GM18507 (cell line): ENCODE measurements around the gene NLK.

Experiments used
- DNase-seq: peaks from one replicate; pipeline ENCODE4 v3.0.0; 2011; ENCODE audit warnings: low read depth; ENCODE audit not compliant: insufficient read length; ENCODE audit errors: extremely low spot score
- FAIRE-seq: peaks from 2 replicates; lab custom pipeline; 2011; peaks lifted over from hg19 to GRCh38; lab: Jason Lieb, UNC

NLK gene

DNA sequence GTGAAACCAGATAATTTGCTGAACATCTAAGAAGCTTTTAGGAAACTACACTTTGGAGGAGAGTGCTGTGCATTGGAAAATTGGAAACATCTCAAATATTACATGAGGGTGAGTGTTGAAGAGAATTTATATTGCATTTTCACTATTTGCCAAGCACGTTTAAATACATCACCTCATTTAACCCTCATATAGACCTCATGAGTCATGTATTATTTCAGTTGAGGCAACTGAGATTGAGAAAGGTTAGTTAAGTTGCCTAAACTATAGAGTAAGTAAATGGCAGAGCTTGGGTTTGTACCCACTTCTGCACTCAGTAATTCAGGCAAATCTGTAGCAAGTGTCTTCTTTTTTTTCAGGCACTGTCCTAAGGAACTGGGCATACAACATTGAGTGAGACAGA lies 3.7 kb upstream of the NLK start:
- FAIRE-seq (no peak), DNase-seq (no peak)

DNA sequence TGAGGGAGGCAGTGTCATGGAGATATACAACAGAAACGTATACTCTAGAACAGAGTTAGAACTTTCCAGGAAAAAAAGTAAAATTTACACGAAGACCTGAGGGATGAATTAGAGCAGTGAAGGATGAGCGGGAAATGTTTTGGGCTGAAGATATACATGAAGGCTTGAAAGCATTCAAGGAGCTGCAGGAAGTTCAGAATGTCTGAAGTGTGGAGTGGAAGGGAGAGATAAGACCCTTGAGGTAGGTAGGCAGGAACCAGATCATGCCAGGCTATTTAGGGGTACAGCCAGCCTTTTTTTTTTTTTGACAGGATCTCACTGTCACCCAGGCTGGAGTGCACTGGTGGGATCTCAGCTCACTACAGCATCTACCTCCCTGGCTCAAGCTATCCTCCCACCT lies 3.2 kb upstream of the NLK start:
- DNase-seq (no peak), FAIRE-seq (no peak)

DNA sequence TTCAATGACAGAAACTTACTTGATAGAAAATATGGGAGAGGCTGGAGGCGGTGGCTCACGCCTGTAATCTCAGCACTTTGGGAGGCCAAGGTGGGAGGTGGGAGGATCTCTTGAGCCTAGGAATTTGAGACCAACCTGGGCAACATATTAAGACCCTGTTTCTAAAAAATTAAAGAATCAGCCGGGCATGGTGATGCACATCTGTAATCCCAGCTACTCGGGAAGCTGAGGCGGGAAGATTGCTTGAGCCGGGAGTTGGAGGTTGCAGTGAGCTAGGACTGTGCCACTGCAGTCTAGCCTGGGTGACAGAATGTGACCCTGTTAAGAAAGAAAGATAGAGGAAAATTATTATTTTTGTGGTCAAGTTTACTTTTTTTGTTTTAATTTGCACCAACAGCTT lies 2.1 kb upstream of the NLK start:
- FAIRE-seq: no peak
- no peak for DNase-seq

DNA sequence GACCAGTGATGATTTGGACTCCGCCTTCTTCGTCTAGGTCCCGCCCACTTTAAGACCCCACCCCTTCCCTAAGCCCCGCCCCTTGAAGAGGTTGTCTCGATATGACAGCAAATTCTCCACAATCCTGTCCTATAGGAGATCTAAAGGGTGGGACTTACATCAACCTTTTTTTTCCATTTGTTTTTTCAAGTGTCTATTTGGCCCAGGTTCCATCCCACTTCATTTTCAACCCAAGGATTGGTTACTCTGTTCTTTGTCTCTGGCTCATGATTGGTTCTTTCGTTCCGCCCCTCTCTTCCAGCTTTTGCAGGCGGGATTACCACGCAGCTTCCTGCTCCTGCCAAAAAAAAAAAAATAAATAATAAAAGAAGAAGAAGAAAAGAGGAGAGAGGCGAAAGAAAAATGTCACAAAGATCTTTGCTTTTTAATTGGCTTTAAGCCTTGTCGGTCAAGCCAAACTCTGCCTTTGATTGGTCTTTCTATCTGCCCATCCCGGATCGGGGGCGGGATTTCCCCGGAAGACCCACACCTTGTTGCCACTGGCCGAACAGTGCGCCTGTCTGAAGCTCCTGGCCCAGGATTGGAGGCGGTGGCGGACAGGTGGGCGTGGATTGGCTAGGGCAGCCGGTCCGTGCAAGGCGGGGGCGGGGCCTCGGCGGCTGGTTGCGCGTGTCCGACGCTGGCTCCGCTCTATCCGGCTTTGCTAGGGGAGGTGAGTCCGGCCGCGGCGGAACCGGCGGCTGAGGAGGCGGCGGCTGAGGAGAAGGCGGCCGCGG lies 1.2 kb upstream of the NLK start:
- DNase-seq (peak; percentile 91), FAIRE-seq (peak; percentile 94)

DNA sequence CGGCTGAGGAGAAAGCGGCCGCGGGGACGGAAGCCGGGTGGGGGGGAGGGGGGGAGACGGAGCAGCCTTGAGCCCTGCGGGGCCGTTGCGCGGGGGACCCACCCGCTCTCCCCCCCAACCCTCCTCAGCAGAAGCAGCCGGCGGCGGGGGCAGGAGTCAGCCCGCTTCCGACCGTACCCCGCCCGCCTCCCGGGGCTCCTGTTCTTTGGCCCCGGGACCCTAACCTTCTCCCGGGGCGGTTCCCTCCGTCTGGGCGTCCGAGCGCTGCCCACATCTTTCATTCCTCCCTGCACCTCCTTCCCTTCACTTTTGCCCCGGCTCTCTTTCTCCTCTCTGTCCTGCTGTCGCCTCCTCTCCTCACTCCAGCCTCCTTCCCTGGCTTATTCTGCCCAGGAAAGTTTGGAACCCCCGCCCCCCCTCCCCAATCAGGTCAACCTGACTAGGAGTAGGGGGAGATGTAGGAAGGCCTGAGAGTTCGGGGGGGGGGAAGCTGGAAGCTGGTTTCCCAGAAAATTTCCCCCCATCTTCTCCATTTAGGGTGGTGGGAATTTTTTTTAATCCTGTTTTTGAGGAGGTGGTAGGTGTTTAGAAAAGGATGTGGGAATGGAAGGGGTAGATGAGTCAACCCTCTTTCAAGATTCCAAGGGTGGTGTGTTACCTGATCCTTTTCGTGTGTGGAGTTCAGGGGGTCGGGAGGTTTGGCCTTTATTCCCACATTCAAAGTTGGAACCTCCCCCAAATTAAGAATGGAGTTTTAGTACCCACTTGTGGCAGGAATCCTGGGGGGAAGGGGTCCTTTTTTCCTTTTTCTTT lies 427 bp upstream of the NLK start:
- no peak for DNase-seq

DNA sequence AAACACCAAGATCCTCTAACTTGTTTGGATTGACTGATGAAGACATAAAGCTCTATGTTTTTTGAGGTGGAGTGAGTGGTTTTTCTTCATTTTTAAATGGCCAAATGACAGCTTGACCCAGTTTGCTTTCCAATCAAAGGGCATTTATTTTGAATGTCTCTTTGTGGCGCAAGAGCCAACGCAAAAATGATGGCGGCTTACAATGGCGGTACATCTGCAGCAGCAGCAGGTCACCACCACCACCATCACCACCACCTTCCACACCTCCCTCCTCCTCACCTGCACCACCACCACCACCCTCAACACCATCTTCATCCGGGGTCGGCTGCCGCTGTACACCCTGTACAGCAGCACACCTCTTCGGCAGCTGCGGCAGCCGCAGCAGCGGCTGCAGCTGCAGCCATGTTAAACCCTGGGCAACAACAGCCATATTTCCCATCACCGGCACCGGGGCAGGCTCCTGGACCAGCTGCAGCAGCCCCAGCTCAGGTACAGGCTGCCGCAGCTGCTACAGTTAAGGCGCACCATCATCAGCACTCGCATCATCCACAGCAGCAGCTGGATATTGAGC lies 329 bp downstream of the NLK start:
- FAIRE-seq (no peak), DNase-seq (no peak)

More for the DNA sequence above, 427 bp upstream of the NLK start:
- no peak for FAIRE-seq

DNA sequence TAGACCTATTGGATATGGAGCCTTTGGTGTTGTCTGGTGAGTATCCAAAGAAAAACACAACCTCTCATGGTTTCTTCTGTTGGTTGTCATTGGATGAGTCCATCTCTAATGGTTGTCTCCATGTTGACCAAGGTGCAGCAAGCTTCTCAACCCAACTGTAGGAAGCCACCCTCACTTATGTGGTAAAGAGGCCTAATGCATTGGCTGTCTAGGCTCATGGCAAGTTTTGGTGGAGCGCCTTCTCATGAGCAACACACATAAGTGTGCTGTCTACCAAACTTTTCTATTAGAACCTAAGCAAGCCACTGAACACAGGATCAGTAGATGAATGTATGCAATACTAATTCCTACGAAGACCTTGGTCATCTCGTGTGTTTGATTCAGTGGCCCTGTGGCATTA lies 819 bp downstream of the NLK start:
- FAIRE-seq (no peak), DNase-seq (no peak)

DNA sequence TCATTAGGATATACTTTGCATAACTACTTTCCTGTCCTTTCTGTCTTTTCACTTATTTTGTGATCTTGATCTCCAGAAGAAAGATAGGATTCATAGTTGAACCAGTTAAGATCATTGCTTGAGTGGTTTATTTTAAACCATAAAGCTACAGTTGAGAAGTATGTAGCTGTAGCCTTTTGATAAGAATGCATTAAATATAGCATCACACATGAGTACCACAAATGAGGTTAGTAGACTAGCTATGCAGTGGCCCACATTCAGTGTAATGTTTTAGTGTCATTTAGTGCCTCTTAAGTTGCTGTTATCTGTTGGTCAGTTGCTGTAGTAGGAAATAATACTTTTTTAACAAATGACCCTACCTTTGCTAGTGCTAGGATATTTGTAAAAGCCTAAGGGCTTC lies 1.3 kb downstream of the NLK start:
- no peak for FAIRE-seq
- no peak for DNase-seq

DNA sequence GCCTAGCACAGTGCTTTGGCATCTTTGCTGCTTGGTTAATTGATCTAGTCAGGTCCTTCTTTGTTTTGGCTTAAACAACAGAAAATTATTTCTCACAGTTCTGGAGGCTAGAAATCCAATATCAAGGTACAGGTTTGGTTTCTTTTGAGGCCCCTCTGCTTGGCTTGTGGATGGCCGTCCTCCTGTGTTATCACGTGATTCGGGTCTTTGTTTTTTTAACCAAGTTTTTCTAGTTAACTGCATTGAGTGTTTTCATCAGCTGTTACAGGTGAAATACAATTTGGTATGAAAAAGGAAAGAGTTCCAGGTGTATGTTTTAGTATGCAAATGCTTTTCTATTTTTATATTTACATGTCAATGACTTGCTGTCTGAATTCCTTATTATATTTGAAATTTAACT lies 2.8 kb downstream of the NLK start:
- no peak for FAIRE-seq
- DNase-seq: no peak

DNA sequence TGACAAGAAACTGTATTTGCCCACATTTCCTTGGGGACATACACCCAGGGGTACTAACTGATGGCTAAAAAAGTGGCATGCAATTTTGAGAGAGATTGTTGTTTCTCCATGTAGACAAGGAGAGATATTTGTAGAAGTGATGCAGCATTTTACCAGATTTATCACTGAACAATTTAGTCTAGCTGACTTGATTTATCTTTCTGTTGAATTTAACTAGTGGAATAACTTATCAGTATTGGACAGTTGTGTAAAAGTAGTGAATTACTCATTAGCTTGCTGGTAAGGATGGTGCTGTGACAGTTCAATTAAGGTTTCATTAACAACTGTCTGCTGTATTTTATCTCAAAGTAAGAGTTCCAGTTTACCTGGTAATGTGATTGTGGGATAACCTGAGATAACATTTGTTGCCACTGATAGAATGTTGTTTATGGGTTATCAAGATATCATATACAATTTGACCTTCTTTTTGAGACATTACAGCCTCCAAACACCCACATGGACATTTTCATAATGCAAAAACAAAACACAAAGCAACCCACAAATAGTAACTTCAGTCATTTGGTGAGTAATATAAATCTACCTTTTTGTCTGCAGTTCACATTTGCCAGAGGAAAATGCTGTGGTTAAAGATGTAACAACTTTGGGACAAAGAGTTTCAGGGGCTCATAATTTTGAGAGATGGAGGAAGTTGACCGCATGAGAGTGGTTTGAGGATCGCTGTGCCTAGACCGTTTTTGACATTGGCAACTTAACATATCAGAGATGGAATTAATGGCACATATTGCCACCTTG lies 3.8 kb downstream of the NLK start:
- DNase-seq (no peak), FAIRE-seq (no peak)

DNA sequence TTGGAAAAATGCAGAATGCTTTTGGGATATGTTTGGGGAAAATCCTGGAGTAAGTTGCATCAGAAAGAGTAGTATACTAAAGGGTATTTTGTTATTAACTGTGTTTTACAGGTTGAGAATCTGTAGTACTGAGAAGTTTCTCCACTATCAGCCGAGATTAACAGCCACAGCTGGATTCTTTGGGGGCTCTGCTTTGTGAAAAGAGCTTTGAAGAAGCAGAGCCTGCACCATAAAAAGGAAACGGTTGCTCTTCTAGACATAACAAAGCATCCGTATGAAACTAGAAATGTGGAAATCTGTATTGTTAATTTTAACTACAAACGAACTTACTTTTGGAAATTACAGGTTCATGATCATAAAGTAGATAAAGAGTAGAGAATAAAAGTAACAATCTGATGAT lies 5.3 kb downstream of the NLK start:
- no peak for DNase-seq
- FAIRE-seq: no peak

DNA sequence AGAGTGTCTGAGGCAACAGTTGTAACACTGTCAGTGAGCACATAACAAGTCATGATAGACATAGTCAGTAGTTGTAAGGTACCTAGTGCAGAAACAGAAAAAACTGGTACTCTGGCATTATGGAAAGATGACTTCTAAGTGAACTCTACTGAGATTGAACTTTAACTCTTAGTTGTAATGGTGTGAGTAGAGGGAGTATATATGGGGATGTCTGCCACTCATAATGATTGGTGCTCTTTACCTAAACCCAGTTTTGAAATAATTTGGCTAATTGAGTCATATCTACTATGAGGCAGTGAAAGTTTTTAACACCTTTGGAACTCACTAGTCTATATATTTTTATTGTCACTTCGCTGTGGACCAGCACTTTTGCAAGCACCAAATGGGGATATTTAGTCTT lies 6.6 kb downstream of the NLK start:
- no peak for FAIRE-seq
- no peak for DNase-seq

DNA sequence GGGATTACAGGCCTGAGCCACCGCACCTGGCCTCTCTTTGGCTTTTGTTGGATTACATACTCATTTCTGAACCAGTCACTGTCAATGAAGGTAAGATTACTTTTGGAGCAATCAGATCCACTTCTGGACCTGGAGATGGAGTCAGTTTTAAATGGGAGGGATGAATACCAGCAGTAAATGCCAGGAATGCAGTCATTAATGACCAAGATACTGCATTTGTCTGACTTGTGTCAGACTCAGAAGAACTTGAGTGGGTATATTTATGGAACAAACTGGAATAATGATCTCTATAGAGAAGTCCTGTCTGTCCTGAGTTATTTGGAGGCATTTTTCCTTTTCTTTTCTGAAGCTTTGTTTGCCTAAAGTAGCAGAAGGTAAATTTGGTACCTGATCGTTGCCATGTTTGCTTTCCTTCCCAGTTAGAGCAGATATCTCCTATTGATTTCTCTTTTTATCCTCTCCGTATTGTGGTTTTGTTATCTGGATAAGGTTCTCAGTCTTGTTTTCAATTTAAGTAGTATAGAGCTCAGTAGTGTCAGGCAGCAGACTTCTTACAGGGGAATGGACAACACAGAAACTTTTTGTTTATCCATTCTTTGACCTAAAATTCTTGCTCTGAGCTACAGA lies 10.7 kb downstream of the NLK start:
- FAIRE-seq (no peak), DNase-seq (no peak)

DNA sequence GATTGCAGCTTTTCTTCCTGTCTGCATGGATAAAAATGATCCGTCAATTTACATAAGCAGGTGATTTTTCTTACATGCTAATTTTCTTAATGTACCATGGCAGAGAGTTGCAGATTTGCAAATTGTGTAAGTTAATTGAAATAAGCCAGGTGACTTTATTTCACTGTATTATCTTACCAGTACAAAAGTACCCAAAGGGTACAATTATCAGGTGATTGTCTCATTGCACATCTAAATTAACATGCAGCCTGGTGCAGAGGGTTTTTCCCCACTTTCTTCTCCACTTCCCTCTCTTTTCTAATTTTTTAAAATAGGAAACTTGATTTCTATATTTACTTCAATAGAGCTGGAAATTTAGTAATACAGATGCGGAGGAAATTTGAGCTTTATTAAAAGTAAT lies 11.2 kb downstream of the NLK start:
- DNase-seq: no peak
- FAIRE-seq: no peak

DNA sequence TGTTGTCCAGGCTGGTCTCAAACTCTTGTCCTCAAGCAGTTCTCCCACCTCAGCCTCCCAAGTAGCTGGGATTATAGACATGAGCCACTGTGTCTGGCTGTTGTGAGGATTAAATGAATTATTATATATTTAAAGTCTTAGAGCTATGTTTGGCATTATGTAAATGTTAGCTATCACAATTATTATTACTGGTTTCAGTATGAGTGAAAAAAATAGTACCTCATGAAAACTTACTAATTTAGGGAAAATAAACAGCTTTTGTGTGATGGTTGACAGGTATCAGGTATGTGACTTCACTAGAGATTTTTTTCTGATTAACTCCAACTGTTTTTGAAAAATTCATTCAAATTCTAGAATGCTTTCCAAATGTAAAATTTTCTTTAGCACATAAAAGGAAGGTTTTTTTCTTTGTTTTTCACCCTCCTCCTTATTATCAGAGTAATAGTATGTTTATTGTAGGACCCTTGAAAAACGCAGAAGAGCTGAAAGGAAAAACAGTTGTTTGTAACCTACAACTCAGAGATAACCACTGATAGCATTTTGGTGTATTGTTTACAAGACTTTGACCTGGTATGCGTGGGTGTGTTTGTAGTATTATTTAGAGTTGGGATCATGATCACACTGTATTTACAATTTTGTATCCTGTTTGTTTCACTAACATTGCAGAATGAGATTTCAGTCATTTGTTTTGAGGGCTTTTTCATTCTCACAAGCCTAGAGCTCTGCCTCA lies 13.2 kb downstream of the NLK start:
- FAIRE-seq: no peak
- DNase-seq: no peak

DNA sequence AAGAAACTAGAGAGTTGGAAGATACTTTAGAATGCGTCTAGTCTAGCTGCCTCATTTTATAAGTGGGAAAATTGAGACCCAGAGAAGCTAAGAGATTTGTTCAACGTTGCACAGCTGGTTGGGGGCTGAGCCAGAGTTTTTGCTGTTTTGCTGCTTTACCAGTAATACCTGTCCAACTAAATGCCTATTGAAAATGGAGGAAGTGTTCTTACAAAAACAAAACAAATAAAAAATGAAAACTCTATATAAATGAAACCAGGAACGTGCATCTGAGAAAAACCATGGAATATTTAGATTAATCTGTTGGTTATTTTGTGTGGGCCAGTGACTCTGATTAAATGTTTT lies 13.8 kb downstream of the NLK start:
- DNase-seq: no peak
- FAIRE-seq: no peak

DNA sequence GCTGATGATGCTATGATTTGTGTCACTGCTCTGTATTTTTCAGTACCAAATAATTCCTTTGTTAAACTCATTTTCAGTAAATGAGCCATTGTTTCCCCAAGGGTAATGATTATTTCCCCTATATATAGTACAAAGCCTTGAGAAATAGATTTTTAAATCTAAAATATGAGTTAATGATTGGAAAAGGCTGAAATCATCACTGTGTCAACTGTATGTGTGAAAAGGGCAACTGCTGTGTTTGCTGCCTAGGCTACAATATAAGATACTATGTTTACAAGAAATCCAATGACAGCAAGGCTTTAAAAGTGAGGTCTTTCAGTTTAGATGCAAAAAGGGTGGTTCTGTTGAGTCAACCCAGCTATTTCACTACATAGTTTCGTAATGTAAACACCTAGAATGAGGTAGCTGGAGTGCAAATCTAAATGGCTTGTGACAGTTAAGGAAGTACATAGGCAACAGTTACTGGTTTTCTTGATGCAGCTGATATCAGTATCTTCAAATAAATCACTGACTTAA lies 15.3 kb downstream of the NLK start:
- peak; percentile 84 for FAIRE-seq

DNA sequence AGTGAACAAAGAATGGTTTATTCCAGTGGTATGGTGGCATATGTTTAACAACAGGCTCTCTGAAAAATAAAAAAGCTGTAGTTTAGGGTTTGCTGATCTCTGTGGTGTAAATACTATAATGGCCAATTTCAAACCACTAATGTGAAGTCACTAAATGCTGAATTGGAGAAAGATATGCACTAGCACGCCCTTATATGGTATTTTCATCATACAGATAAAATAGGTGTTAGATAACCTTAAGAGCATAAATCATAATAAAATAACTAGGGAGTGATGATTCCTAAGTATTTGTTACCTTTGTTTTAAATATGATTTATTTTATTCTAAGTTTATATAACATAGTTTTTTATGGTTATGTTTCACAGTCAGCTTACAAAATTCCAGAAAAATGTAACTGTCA lies 17.2 kb downstream of the NLK start:
- FAIRE-seq (no peak), DNase-seq (no peak)

More for the DNA sequence above, 15.3 kb downstream of the NLK start:
- DNase-seq: peak; percentile 29

DNA sequence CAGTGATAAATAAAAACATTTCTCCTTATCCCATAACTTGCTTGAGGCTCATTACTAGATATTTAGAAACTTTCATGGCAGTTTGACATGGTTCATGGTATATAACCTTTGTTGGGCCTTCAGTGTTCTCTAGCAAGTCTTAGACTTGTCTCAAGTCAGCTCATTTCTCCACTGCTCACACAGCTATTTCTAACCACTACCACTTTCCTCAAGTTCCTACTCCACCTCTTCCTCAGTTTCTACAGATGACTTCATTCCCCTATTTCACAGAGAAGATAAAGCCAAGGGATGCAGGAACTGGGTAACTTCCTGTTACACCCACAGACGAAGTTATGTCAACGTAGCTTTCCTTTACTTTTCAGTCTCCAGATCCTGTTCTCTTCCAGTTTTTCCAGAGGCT lies 23.2 kb downstream of the NLK start:
- DNase-seq: no peak
- FAIRE-seq: no peak
